T47D (cell line): Measurements from ENCODE around the gene SPATA32.

Experiments
- DNase-seq, 2 experiments: peaks; one replicate each; pipeline versions ENCODE4 v3.0.0 to v3.0.0-alpha.2; 2011 to 2012; ENCODE audit warnings: low read depth in 1 of 2, low spot score in 1 of 2
- JUND ChIP-seq: IDR thresholded peaks from 2 replicates; pipeline ENCODE4 v1.6.1; 2012; ENCODE audit warnings: low read depth
- in situ Hi-C: cut with HindIII; loops from 2 replicates; pipeline ENCODE4 v1.10.0; 2016; ENCODE audit warnings: low sequenced_read_pairs, low pct_unique_long_range_greater_than_20kb

The SPATA32 gene

DNA sequence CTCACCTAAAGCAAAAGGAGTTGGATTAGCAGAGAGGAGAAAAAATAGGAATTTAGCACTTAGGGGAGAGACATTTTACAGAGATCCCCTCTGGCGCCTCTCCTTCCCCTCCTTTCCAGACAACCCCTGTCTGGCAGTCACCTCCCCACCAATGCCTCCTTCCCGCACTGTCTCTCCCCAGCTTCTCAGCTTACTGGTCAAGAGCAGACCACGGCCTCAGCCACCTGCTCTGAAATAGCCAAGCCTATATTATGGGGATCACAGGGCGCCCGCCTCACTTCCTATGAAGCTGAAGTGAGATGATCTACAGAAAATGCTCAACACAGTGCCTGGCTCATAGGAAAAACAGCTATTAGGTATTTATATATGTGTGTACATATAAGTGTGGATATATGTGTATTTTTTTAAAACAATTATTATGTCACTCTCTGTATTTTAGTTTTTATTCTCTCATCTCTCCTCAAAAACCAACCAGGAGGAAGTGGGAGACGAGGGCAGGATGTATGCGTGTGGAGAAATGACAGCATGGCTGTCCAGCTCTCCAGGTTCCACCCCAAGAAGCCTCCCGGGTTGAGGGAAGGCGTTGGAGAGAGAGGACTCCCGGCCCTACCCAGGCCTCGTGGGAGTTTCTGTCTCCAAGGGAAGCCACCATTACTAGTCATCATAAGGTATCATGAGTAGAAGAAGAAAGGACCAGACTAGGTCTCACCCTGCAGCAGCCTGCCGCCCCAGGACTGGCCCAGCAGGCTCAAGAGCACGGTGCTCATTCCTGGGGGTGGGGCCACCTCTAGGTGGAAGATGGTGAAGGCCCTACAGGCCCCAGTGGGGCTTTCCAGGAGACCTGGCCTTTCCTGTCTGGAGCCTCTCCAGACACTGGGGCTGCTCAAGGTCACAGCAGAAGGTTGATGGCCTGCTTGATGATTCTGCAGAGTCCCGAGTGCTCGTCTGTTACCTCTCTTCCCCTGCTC, 27.7 kb upstream of the SPATA32 start:
- DNase-seq, result no peak
- in situ Hi-C loops, result no loop called here
- TF ChIP-seq JUND, result no peak

GRCh38 chr17:45288825-45289224, 26.9 kb upstream of the SPATA32 start:
- in situ Hi-C loops, result no loop called here
- DNase-seq, result no peak
- no peak for TF ChIP-seq JUND

DNA sequence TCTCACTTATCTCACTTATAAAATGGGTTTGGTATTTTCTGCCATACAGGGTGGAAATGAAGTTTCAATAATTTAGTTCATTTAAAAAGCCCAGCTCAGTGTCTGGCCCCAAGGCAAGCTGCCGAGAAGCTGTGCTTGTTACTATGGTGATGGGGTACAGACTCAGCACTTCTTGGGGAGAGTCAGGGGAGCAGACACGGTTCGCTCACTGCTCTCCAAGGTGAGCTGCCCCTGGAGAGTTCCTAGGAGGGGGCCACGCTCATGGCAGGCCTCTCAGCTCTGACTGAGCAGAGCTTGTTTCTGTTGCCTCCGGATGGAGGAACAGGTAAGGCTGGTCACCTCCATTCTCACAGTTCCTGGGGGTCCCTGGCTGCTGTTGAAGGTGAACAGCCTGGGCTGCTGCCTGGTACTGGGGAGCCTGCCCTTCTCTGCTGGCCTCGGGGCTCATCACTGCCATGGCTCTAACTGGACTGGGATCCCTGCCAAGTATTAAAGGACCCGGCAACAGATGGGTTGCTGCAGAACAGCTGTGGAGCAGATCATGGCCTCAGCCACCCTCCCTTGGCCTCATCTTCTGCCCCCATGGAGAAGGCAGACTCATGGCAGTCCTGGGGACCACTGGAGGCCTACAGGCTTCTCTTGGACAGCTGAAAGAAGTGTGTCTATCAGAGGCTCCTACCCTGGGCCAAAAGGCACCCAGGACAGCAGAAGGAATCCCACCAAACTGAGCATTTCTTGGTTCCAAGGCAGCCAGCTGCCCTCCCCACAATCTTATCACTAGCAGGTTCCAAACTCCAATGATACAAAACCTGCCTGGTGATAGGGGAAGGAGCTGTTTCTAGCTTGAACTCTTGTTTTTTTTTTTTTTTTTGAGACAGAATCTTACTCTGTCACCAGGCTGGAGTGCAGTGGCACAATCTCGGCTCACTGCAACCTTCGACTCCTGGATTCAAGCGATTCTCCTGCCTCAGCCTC, 25.9 kb upstream of the SPATA32 start:
- no peak for DNase-seq
- in situ Hi-C loops, result no loop called here
- TF ChIP-seq JUND, result no peak

DNA sequence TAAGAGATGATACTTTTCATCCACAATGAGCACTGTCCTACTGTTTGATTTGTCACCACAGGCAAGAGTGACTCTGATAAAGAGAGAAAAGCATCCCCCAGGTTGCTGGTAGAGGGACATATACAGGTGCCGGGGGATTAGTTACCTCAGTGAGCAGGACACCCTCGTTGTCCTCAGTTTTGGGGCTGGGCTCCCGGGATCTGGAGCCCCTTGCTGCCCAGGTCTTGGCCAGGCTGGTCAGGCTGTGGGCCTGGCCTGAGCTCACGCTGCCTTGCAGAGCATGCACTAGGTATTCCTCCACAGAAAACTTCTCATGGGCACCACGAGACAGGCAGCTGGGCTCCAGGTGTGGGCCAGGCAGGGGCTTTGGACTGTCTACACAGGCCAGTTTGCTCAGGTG, 24.4 kb upstream of the SPATA32 start:
- DNase-seq, result no peak
- no peak for TF ChIP-seq JUND
- in situ Hi-C loops, result no loop called here

- DNase-seq, result peak in 1 of 2 experiments; percentile 41
- in situ Hi-C loops, result no loop called here
- no peak for TF ChIP-seq JUND
Measured at GRCh38 chr17:45284176-45285140, 22.6 kb upstream of the SPATA32 start.

DNA sequence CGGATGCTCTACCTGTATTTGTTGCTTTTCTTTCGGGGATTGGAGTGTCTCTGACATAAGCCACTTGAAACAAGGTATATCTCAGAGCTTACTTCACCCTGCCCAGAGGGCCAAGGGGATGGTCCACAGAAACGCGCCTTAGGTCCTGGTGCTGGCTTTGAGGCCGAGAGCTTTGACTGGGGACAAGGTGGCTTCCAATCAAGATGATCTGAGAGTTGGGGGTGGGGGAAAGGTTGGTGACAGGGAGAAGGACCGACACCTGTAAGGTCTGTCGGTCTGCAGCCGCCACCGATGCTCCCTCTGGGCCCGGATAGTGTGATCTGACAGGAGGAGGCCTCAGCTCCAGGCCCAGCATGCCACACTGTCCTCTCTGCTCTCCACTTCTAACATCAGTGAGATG, 21.8 kb upstream of the SPATA32 start:
- no peak for TF ChIP-seq JUND
- DNase-seq, result no peak
- in situ Hi-C loops, result no loop called here

DNA sequence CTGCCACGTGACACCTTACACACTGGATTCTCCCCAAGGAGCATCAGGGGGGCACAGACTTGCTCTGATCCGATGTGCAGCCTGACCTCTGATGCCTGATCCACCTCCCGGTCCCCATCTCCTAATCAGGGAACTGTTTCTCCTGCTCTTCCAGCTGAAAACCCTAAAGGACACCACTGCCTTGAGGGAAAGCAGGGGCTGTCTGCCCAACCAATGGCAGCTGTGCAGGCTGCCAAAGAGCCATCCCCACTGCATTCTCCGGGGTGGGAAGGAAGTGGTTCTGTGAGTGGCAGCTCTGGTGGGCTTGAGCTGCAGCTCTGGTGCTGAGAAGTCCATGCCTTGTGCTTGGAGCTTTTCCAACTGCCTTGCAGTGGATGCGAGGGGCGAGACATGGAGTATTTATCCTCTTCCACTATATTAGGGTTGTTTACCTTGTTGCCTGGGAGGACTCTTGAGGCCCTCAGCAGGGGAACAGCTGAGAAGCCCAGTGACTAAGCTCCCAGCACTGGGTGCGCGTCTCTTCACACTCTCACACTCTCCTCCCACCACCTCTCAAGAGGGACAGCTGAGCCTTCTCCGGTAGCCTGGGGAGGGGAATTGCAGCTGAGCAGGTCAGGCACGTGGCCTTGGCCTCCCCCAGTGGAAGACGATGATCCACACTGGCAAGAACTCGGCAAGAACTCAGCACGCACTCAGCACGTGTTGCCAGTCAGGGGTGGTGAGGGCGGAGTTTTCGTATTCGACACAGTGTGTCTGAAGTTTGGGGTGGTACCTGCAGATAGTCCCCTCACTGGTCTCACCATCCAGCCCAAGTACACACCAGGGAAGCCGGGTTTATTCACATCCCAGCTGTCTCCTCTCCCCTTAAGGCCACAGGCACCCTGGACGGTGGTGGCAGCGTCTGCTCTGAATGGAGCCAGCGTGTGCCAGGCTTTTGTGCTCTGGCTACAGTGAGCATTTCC, 21.1 kb upstream of the SPATA32 start:
- in situ Hi-C loops, result no loop called here
- TF ChIP-seq JUND, result no peak
- no peak for DNase-seq

DNA sequence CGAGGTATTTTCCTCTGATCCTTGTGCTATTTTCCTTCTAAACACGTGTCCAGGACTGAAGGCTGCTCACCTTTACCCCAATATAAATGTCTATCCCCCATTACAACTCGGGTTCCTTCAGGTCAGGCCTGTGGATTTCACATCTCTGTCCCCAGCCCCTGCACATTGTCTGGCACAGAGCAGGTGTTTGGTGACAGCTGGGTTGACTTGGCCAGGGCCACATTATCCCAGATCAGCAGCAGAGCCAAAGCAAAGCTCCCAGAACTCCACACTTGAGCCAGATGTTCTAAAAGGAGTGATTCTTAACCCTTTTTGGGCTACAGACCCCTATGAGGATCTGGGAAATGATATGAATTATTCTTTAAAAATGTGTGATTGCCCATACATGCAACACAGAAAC, 18.0 kb upstream of the SPATA32 start:
- no peak for DNase-seq
- in situ Hi-C loops, result no loop called here
- no peak for TF ChIP-seq JUND

DNA sequence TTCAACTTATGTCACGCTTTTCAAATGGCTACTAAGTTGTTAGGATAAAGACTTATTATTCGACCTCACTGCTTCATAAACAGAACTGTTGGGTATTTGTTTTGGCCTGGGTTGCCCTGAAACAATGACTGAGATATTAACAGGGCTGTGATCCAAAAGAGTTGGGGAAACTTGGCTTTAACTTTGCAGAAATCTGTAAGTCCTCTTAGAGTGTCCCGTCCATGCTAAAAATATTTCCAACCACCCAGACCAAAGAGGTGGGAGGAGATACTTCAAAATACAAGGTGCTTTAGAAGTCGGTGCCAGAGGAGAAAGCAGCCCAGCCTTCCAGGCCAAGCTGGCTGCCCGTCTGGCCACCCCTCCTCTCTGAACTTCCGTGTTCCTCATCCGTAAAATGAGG, 16.1 kb upstream of the SPATA32 start:
- no peak for DNase-seq
- no peak for TF ChIP-seq JUND
- in situ Hi-C loops, result no loop called here

- in situ Hi-C loops, result no loop called here
- peak; percentile 86 to 94 for DNase-seq
- TF ChIP-seq JUND, result no peak
Measured at GRCh38 chr17:45277216-45277849, 15.4 kb upstream of the SPATA32 start.
